ENCODE data around the gene USP22. TPM values are rescaled to one million over a fixed set of nuclear protein-coding genes. Genes with fewer than 3 reads are reported as not detected.

USP22 gene
- total RNA-seq, 2 donors from 2014 or later: 379 to 396 TPM

GRCh38 chr17:20999044-20999573 lies 43.7 kb downstream of the USP22 start:
- Histone ChIP-seq H3K9ac (ENCODE audit: extremely low read depth, low read length, poor library complexity, severe bottlenecking) (no peak overlapping the region), H3K9me3 (ENCODE audit: control insufficient read depth, low read length) (no peaks in the 10 kb centered on the region), H3K27me3 (ENCODE audit: control insufficient read depth, insufficient read depth, low read length, poor library complexity, severe bottlenecking) (no peaks in the 10 kb centered on the region), H3K27ac (ENCODE audit: low read depth, low read length) (peak overlapping the region; percentile 30), H3K4me1 (ENCODE audit: control insufficient read depth, insufficient read depth, low read length) (peaks cover 9% of the 10 kb centered on the region), H3K4me3 (ENCODE audit: low read length) (no peak overlapping the region), H3K36me3 (ENCODE audit: control insufficient read depth, insufficient read depth, low read length) (peaks cover 59% of the 10 kb centered on the region)
- Mint-ChIP-seq H3K36me3 (ENCODE audit: low read depth) (peaks cover 49% of the 10 kb centered on the region), H3K4me1 (peaks cover 2% of the 10 kb centered on the region), H3K27me3 (ENCODE audit: insufficient read depth) (no peaks in the 10 kb centered on the region), H3K27ac (peak overlapping the region; percentile 84), H3K9me3 (no peaks in the 10 kb centered on the region), H3K4me3 (no peak overlapping the region)
- TF ChIP-seq CTCF (conservative IDR thresholded peaks at IDR 0.05): no peak
- 95 to 96% methylated on average over 12 to 16 of the region's 16 CpGs for WGBS, 2 experiments (ENCODE audit: insufficient coverage in 1 of 2, insufficient read length in 1 of 2)
- DNase-seq: peak; percentile 72

- Mint-ChIP-seq H3K4me3 (no peak overlapping the region), H3K27ac (peak overlapping the region; percentile 84), H3K36me3 (ENCODE audit: low read depth) (peaks cover 46% of the 10 kb centered on the region), H3K27me3 (ENCODE audit: insufficient read depth) (no peaks in the 10 kb centered on the region), H3K4me1 (peaks cover 2% of the 10 kb centered on the region), H3K9me3 (peaks cover under 1% of the 10 kb centered on the region)
- WGBS, 2 experiments (ENCODE audit: insufficient coverage in 1 of 2, insufficient read length in 1 of 2): 92 to 93% methylated on average over 3 to 5 of the region's 5 CpGs
- no peak overlapping the region for H3K4me3 ChIP-seq (ENCODE audit: low read length)
- TF ChIP-seq CTCF (conservative IDR thresholded peaks at IDR 0.05): no peak
- H3K4me1 ChIP-seq (ENCODE audit: control insufficient read depth, insufficient read depth, low read length): peaks cover 5% of the 10 kb centered on the region
- H3K27me3 ChIP-seq (ENCODE audit: control insufficient read depth, insufficient read depth, low read length, poor library complexity, severe bottlenecking): no peaks in the 10 kb centered on the region
- H3K9ac ChIP-seq (ENCODE audit: extremely low read depth, low read length, poor library complexity, severe bottlenecking): no peak overlapping the region
- H3K27ac ChIP-seq (ENCODE audit: low read depth, low read length): peak overlapping the region; percentile 30
- no peaks in the 10 kb centered on the region for H3K9me3 ChIP-seq (ENCODE audit: control insufficient read depth, low read length)
- H3K36me3 ChIP-seq (ENCODE audit: control insufficient read depth, insufficient read depth, low read length): peaks cover 54% of the 10 kb centered on the region
- peak; percentile 68 for DNase-seq
Measured at GRCh38 chr17:20998571-20999043, 44.2 kb downstream of the USP22 start.

GRCh38 chr17:20997711-20998570 lies 44.9 kb downstream of the USP22 start:
- Mint-ChIP-seq H3K4me3 (no peak overlapping the region), H3K36me3 (ENCODE audit: low read depth) (peaks cover 39% of the 10 kb centered on the region), H3K27ac (peak overlapping the region; percentile 84), H3K9me3 (peaks cover 4% of the 10 kb centered on the region), H3K27me3 (ENCODE audit: insufficient read depth) (no peaks in the 10 kb centered on the region), H3K4me1 (peaks cover 6% of the 10 kb centered on the region)
- Histone ChIP-seq H3K4me3 (ENCODE audit: low read length) (no peak overlapping the region), H3K9ac (ENCODE audit: extremely low read depth, low read length, poor library complexity, severe bottlenecking) (no peak overlapping the region), H3K4me1 (ENCODE audit: control insufficient read depth, insufficient read depth, low read length) (peaks cover under 1% of the 10 kb centered on the region), H3K27me3 (ENCODE audit: control insufficient read depth, insufficient read depth, low read length, poor library complexity, severe bottlenecking) (no peaks in the 10 kb centered on the region), H3K9me3 (ENCODE audit: control insufficient read depth, low read length) (no peaks in the 10 kb centered on the region), H3K36me3 (ENCODE audit: control insufficient read depth, insufficient read depth, low read length) (peaks cover 47% of the 10 kb centered on the region), H3K27ac (ENCODE audit: low read depth, low read length) (peak overlapping the region; percentile 30)
- 91 to 95% methylated on average over 14 to 22 of the region's 22 CpGs for WGBS, 2 experiments (ENCODE audit: insufficient coverage in 1 of 2, insufficient read length in 1 of 2)
- peak; percentile 91 for DNase-seq
- TF ChIP-seq CTCF (conservative IDR thresholded peaks at IDR 0.05): no peak
